Measurements from ENCODE around the gene NOP16.
"Not testable (repeated sequence)": the region's sequence is repeated elsewhere in the genome, so short reads cannot be mapped to it uniquely, and the experiment has no call there.

Gene NOP16

DNA sequence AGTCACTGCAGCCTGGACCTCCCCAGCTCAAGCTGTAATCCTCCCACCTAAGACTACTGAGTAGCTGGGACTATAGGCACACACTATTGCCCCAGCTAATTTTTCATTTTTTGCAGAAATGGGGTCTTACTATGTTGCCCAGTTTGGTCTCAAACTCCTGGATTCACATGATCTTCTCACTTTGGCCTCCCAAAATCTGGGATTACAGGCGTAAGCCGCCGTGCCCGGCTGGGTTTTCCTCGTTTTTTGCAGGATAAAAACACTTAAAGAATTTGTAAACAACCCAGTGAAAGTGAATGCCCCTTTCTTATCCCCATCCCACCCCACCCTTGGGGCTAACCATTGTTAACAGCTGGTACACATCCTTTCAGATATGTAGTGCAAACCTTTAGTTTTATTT, 20.2 kb upstream of the NOP16 start:
- DNase-seq, result no peak

DNA sequence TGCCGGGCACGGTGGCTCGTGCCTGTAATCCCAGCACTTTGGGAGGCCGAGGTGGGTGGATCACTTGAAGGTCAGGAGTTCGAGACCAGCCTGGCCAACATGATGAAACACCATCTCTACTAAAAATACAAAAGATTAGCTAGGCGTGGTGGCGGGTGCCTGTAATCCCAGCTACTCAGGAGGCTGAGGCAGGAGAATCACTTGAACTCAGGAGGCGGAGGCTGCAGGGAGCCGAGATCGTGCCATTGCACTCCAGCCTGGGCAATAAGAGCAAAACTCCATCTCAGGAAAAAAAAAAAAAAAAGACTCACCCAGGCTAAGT, 19.8 kb upstream of the NOP16 start:
- not testable (repeated sequence) for DNase-seq

DNA sequence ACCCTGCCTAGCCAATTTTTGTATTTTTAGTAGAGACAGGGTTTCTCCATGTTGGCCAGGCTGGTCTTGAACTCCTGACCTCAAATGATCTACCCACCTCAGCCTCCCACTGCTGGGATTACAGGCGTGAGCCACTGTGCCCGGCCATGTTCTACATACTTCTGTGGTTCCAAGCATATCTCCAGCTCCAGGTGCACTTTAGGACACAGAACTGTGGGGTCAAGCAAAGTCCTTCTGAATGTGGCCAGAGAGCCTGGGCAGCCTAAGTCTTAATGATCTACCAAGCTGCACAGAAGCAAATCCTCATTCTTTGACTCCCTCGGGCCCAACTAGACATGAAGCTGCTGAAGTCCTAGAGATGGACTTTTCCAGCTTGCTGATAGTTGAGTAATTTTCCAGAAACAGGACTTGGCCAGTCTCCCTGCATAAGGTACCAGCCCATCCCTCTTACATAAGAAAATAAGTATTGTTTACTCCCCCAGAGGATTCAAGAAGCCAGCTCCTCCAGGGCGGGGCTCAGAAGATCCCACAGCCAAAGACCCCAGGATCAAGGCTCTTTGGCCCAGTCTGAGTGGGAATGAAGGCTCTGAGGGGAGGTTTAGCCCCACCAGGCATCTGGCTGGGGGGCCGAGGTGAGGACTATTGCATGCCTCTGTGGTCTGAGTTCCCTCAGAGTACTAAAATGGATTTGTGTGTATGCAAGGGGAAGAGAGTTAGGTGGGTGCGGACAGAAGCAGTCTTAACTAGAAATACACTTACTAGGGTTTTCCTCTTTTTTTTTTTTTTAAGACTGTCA, 19.3 kb upstream of the NOP16 start:
- DNase-seq, result no peak

DNA sequence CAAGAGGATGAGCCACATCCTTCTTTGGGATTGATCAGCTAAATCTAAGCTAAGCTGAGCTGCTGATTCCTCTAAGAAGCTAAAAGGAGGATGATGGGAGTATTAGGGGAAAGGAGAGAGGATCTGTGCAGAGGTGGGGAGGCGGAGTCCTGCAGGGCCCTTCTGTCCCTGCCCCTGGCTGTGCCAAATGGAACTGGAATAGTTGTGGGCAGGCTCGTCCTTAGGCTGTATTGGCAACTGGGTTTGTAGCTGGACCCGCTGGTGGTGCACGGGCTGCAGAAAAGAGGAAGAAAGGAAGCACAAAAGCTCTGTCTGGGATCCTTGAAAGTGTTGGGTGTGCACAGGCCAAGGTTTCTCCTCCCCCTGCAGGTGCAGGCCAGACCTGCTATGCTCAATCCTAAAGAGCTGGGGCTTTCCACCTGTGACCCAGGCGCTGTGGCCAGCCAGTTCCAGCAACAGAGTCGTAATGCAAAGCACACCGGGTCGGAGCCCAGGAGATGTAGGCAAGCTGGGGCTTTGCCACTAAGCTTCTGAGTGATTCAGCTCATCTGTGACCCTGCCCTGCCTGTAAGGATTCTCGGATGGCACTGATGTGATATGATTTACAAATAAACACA, 18.1 kb upstream of the NOP16 start:
- no peak for DNase-seq

DNA sequence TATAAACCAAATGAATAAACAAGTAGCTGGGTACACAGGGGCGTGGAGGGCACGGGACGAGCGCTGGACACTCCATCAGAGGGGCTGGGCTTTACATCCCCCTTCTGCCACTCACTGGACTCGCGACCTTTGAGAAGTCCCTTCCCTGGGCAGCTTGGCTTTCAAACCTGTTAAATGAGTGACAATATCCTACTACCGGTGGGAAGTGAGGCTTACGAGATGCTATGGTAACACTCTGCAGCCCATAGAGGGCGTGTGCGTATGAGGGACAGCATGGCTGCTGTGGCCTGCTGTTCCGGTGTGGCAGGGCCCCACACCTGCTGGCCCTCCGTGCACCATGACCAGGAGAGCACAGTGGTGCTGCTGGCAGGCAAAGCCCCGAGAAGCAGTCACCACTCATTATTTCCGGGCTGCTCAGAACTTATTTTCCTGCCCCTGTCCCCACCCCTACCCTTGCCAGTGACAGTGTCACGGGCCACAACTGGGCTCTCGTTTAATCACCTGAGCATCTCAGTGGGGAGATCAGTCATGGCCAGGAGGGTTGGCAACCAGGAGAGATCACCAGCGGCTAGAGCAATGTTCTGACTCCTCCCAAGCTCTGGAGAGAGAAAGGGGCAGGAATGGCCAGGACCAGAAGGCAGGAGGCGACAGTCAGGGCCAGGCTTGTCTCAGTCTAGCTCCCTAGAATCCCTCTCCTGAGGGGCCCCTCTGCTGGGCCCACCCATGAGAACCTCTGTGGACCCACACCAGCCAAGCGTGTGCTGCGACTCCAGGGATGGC, 17.4 kb upstream of the NOP16 start:
- no peak for DNase-seq

DNA sequence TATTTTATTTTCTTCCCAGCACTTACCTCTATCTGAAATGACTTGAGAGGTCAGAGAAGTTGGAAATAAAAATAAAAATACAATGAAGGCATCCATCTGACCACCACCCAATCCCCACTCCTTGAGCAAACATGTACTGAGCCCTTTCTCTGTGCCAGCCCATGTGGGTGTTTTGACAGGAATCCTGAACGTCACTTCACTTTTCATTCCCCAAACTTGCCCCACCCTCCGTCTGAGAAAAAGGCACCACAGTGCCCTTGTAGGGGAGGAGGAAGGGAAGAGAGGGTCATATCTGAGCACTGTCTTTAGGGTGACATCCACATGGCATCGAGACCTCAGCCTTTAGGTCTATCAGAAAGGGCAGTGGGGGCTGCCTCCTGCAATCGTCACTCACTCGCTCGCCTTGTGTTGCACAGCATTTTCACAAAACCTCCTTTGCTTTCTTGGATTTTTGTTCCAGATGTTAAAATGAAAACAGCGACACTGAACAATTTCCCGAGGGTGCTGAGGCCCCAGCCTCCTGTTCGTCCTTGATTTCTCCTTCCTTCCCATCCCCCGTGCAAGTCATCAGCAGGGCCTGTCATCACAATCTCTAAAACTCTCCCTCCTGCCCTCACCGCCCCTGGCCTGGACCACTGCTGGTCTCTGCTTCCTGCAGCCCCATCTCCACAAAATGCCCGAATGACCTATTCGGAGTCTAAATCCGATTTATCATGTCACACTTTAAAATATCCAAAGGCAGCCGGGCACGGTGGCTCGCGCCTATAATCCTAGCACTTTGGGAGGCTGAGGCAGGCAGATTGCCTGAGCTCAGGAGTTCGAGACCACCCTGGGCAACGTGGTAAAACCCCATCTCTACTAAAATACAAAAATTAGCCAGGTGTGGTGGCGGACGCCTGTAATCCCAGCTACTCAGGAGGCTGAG, 13.1 kb upstream of the NOP16 start:
- no peak for DNase-seq

DNA sequence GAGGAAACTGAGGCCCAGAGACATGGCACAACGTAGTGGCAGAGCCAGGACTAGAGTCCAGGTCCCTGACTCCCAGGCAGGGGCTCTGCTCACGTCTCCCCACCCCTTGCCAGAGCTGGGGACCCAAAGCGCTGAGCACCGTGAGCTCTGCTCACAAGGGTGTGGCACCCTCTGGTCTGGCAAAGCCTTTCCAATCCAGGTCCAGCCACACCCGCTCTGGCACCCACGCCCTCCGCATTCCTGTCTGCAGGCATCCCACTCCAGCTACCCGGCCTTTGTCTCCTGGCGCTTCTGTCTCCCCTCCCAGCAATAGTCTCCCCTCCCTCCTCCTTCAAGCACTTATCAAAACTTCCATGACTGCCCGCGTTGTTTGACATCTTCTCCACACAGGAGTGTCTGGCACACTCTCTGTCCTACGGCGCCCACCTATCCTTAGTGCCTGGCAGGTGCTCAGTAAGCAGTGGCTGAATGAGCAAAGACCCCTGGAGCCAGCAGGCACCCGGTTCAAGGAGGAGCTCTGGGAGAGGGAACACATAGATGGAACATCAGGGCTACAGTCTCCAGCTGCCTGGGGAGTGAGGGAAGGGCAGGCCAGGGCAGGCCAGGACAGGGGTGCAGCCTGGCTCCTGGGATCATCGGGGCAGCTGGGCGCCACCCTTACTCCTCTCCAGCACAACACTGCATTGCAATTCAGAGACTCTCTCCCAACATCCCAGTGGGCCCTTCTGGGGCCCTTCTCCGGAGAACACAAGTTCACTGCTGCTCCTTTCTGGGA, 12.2 kb upstream of the NOP16 start:
- no peak for DNase-seq

DNA sequence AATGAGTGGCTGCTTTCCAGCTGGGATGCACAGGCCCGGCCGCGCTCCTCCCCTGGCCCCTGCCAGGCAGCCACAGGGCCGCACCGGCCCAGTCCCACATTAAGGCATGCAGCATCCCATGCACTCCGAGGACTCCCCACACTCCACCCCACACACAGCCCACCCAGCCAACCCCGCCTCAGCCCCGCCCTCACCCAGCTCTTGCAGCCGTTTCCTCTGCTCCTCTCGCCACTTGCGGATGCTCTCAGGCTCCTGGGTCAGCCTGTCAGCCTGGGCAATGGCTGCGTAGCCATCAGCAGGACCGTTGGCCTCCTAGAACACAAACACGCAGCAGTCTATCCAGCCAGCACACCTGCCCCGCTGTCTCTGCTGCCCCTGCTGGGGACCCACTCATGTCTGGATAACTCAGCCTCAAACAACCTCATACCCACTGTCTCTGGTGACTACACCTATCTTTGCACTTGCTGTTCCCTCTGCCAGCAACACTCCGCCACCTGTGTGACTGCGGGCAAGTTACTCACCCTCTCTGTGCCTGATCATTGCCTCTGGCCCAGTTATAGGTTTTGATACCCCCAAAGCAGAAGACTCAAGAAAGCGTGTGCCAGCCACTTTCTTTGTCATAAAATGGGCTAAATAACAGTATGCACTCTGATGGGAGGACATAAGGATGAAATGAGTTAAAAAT, 9.5 kb upstream of the NOP16 start:
- DNase-seq, result no peak

DNA sequence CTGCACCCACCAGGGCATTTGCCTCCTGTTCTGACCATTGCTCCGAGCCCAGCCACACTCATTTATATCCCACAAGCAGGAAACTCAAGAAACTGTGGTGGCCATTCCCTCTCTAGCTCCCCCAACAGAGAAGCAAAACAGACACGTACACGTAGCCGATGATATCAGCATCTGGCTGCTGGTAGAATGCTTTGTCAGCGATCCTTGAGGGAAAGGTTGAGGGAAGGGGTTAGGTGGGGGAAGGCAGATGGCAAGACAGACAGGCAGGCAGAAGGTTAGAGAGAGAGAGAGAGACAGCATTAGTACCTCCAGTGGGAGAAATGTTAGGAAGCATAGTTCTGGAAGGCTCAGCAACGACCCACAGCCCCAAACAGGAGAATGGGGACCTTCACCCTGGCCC, 7.9 kb upstream of the NOP16 start:
- peak; percentile 31 for DNase-seq

DNA sequence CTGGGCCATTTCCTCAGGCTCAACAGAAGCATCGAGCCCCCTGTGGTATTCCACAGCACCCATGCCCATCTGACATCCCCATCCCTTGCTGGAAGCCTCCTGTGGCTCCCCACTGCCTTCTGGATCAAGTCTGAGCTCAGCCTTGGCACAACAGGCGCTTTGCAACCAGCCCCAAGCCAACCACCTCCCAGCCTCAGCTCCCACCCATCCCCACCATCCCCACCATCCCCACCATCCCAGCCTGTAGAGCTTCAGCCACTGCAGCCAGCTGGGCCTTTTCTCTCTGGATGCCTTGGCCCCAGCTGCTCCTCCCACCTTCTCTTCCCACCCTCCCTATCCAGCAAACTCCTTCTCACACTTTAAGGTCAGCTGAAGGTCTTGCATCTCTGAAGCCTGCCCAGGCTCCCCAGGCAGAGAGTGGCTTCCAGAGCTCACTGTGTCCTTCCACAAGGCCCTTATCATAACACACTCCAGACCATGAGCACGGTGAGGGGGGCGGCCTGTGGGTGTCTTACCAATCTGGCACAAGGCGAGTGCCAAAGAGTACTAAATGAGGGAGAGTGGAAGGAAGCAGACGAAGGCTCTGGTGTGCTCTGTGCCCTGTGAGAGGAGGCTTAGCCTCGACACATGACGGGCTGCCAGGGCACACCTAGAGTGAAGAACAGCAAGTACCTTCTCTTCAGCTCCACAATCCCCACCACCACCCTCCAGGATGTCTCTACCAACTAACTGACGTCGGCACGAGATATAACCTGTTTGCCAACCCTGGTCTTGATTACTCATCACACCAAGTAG, 6.7 kb upstream of the NOP16 start:
- DNase-seq, result no peak

DNA sequence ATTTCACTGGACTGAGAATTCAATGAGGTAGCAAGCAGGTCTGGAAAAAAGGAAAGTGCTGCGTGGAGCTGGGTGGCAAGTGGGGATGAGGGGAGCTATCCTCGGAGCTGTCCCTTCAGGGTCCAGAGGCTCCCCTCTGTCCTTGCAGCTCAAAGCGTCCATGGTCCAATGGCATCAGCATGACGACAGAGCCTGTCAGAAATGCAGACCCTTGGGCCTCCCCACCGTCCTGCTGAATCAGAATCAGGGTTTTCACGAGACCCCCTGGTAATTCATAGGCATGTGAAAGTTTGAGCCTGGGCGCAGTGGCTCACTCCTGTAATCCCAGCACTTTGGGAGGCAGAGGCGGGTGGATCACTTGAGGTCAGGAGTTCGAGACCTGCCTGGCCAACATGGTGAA, 5.7 kb upstream of the NOP16 start:
- no peak for DNase-seq

DNA sequence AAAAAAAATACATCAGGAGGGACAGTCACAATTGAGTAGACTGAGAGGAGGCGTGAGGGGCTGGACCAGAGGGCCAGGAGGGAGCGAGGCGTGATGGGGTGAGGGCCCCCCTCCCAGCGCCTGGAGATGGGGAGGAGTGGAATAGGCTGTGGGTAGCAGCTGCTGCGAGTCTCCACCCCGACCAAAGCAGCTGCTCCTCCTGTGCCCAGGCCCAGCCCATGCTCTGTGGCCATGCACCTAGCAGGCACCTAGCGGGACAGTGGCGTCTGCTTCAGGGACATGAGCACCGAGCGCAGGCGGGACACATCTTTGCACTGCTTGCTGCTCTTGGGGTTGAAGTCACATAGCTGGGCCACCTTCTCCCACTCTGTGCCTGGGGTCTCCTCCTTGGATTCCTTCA, 4.1 kb upstream of the NOP16 start:
- DNase-seq, result no peak

DNA sequence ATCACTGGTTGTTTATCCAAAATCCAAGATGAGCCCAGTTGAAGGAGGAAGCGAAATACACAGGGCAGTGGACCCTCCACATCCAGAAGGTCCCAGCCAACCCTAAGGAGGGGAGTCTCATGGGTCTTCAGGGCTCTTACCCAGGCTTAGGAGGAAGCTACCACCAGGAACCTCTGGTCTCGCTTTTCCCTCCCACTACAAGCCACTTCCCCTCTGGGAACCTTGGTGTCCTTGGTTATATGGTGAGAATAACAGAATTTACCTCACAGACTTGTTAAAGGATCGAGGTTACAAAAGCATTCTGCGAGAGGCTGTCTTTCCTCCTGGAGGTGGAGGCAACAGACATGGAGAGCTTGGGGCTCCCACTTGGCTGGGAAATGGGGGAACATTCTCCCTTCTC, 3.6 kb upstream of the NOP16 start:
- no peak for DNase-seq

DNA sequence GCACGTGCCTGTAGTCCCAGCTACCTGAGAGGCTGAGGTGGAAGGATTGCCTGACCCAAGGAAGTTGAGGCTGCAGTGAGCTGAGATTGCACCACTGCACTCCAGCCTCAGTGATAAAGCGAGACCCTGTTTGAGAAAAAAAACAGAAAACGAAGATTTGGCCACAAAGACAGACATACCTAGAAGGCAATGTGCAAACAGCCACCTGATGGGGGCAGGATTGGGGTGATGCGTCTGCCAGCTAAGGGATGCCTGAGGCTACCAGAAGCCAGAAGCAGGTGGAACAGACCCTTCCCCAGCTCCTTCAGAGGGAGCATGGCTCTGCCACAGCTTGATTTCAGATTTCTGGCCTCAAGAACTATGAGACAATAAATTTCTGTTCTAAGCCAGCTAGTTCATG, 3.1 kb upstream of the NOP16 start:
- no peak for DNase-seq

DNA sequence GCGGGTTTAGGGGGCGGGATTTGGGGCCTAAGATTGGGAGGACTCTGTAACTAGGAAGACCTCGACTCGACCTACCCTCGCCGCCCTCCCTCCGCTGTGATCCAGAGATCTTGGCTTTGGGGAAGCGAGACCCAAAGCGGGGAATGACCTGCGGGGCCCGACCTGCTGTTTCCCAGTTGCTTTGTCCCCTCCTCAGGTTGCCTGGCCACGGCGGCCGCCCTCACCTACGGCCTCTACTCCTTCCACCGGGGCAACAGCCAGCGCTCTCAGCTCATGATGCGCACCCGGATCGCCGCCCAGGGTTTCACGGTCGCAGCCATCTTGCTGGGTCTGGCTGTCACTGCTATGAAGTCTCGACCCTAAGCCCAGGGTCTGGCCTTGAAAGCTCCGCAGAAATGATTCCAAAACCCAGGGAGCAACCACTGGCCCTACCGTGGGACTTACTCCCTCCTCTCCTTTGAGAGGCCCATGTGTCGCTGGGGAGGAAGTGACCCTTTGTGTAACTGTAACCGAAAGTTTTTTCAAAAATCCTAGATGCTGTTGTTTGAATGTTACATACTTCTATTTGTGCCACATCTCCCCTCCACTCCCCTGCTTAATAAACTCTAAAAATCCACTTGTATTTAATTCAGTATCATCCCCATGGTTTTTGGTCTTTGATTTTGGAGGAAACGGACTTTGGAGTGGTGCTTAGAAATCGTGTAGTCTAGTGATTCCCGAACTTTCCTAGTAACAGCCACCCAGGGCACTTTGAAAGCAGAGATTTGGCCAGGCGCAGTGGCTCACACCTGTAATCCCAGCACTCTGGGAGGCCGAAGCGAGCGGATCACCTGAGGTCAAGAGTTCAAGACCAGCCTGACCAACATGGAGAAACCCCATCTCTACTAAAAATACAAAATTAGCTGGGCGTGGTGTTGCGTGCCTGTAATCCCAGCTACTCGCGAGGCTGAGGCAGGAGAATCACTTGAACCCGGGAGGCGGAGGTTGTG, 1.0 kb upstream of the NOP16 start:
- DNase-seq, result no peak

DNA sequence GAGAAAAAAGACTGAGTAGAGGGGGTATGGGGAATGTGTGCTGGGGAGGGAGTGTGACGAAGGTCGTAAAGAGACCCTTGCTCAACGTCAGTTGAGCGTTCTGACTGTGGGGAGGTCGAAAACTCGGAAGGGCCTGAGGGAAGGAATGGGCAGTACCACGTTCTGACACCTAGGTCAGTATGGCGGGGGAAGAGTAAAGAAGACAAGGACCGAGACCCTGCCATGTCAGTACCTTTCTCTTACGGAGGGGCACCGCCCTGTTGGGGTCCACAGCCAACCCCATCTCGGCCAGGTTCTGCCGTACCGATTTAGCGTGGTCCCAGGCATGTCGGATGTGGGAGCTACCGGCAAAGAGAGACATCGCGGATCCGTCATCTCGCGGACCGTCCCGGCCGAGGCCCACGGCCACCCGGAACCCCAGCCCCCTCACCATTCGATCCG, 375 bp downstream of the NOP16 start:
- no peak for DNase-seq

DNA sequence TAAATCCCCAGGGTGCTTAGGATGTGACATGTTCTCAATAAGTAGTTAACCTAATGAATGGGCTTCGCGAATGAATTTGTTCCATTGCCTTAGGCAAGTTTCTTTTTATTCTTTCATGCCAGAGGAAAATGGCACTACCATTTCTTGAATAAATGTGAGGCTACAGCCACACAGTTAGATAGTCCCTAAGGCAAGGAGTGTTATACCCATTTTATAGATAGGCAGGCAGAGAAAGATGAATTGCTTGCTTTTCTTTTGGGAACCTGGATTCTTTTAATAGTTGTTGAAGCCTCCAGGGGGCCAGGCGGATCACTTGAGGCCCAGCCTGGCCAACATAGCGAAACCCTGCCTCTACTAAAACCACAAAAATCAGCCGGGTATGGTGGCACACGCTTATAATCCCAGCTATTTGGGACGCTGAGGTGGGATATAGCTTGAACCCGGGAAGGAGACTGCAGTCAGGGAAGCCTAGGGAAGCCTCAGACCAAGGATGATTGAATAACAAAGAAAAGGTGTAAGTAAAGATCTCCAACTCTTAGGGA, 943 bp downstream of the NOP16 start:
- DNase-seq, result no peak

DNA sequence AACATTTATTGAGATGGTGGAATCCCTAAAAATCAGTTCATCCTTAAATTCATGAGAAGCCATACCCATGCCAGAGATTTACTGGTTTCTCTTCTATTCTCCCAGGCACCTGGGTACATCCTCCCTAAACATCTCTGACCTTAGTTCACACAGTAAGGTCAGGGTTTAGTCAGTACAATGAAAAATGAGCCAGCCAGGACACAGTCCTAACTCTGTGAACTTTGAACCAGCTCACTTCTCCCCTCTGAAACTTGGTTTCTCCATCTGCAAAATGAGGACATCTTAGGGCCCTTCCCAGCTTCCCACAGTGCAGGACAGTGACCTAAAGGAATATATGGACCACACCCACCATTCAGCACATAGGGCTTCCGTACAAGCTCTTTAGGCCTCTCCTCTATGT, 1.9 kb downstream of the NOP16 start:
- no peak for DNase-seq

DNA sequence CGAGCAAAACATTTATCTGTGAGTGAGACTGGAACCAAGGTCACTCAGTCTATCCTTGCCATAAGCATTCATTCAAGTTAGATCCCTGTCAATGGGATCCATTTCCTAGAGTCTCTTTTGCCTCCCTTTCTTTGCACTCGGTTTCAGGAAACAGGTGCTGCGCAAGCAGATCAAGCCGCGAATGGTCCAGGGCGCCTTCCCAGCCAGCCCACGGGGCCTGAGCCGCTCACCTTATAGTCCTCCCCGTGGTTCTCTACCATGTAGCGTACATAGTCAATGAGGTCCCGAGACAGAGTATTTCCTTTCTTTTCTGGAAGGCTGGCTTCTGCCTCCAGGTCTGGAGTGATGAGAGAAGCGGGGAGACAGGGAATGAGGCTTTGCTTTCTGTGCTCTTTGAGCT, 3.4 kb downstream of the NOP16 start:
- no peak for DNase-seq
